Hepatocyte (in vitro differentiated cells): ENCODE data around the gene TREML2.

Source experiments
- CTCF ChIP-seq: fragments of 200-600 bp; sonication (generic); IDR thresholded peaks from 2 replicates; pipeline ENCODE4 v1.5.1; 2016; ENCODE audit warnings: antibody characterized with exemption, mild to moderate bottlenecking; ENCODE audit not compliant: poor library complexity
- EZH2 ChIP-seq: fragments of 200-600 bp; sonication (generic); IDR thresholded peaks from 2 replicates; pipeline ENCODE4 v1.6.1; 2016; ENCODE audit warnings: antibody characterized with exemption, mild to moderate bottlenecking, borderline replicate concordance
- EZH2phosphoT487 ChIP-seq: fragments of 200-600 bp; sonication (generic); IDR thresholded peaks from one replicate; pipeline ENCODE4 v1.6.1; 2018; ENCODE audit warnings: antibody characterized with exemption, mild to moderate bottlenecking, low read depth, moderate library complexity; ENCODE audit not compliant: unreplicated experiment, severe bottlenecking

GRCh38 chr6:41215777-41216176, 14.8 kb upstream of the TREML2 start:
- TF ChIP-seq CTCF, result no peak
- no peak for TF ChIP-seq EZH2
- TF ChIP-seq EZH2phosphoT487, result no peak
